HG03439 (cell line): ENCODE results near the gene PITRM1.
"Not testable (repeated sequence)": the region's sequence is repeated elsewhere in the genome, so short reads cannot be mapped to it uniquely, and the experiment has no call there.

Experiments
- ATAC-seq: cut with Tn5 transposase; IDR thresholded peaks from one replicate; pipeline ENCODE4 v1.9.1; 2021; ENCODE audit warnings: mild to moderate bottlenecking, moderate library complexity; ENCODE audit not compliant: unreplicated experiment

Gene PITRM1, protein sequence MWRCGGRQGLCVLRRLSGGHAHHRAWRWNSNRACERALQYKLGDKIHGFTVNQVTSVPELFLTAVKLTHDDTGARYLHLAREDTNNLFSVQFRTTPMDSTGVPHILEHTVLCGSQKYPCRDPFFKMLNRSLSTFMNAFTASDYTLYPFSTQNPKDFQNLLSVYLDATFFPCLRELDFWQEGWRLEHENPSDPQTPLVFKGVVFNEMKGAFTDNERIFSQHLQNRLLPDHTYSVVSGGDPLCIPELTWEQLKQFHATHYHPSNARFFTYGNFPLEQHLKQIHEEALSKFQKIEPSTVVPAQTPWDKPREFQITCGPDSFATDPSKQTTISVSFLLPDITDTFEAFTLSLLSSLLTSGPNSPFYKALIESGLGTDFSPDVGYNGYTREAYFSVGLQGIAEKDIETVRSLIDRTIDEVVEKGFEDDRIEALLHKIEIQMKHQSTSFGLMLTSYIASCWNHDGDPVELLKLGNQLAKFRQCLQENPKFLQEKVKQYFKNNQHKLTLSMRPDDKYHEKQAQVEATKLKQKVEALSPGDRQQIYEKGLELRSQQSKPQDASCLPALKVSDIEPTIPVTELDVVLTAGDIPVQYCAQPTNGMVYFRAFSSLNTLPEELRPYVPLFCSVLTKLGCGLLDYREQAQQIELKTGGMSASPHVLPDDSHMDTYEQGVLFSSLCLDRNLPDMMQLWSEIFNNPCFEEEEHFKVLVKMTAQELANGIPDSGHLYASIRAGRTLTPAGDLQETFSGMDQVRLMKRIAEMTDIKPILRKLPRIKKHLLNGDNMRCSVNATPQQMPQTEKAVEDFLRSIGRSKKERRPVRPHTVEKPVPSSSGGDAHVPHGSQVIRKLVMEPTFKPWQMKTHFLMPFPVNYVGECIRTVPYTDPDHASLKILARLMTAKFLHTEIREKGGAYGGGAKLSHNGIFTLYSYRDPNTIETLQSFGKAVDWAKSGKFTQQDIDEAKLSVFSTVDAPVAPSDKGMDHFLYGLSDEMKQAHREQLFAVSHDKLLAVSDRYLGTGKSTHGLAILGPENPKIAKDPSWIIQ

GRCh38 chr10:3172446-3173170 lies at the start of gene PITRM1:
Gene PITRM1, minus strand, starts transcription at chr10:3172782. Its CDS starts 10 bp downstream, at chr10:3172772.
- ATAC-seq, result peak; percentile 95

DNA sequence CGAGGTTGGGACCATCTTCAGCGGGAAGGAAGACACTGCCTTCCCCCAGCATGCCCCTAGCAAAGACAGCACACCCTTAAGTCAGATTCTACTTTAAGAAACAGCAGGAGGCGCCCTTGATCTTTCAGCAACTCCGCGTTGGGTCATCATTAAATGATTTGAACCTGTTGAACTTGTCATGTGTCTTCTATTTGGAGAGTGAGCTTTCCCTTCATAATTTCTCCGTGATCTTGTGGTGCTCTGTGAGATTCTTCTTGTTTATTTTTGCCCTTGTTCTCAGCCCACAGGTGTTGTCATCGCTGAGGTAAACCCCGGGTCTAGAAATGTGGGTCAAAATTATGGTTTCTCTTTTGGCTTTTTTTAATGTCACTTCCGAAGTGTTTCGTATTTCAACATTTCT lies 49.5 kb upstream of the PITRM1 start:
- no peak for ATAC-seq

GRCh38 chr10:3221601-3222000 lies 49.0 kb upstream of the PITRM1 start:
- not testable (repeated sequence) for ATAC-seq

- no peak for ATAC-seq
Observed at GRCh38 chr10:3220853-3221252, 48.3 kb upstream of the PITRM1 start.

GRCh38 chr10:3219021-3219628 lies 46.5 kb upstream of the PITRM1 start:
- not testable (repeated sequence) for ATAC-seq

DNA sequence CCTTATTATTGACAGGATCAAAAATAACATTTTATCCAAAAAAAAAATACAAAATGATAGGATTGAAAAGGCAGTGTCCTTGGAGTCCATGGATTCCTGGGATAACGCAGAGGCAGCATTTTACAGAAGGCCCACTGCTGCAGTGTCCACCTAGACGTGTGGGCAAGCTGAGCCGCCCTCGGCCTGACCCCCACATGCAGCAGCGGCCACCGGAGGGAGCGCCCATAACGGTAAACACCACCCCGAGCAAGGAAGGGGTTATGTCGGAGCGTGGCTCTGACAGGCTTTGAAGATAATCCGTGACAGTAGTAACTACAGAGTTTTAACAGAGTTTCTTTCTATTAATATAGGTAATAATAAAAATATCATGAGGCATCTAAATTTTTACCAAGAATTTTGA lies 45.3 kb upstream of the PITRM1 start:
- no peak for ATAC-seq

DNA sequence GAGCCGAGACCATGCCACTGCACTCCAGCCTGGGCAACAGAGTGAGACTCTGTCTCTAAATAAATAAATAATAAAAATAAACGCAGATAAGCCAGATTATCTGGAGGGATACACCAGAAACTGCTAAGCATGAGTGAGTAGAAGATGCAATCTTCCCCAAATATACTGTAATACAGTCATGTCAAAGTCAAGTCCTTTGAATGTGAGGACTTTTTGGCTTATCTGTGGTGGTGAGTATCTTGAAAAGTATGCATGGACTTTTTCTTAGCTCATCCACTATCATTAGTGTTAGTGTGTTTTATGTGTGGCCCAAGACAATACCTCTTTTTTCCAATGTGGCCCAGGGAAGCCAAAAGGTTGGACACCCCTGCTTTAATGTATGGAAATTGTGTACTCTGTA lies 44.7 kb upstream of the PITRM1 start:
- no peak for ATAC-seq

GRCh38 chr10:3215153-3215775 lies 42.7 kb upstream of the PITRM1 start:
- no peak for ATAC-seq

GRCh38 chr10:3213758-3214515 lies 41.4 kb upstream of the PITRM1 start:
- no peak for ATAC-seq

- ATAC-seq, result no peak
Observed at GRCh38 chr10:3213208-3213607, 40.6 kb upstream of the PITRM1 start.

DNA sequence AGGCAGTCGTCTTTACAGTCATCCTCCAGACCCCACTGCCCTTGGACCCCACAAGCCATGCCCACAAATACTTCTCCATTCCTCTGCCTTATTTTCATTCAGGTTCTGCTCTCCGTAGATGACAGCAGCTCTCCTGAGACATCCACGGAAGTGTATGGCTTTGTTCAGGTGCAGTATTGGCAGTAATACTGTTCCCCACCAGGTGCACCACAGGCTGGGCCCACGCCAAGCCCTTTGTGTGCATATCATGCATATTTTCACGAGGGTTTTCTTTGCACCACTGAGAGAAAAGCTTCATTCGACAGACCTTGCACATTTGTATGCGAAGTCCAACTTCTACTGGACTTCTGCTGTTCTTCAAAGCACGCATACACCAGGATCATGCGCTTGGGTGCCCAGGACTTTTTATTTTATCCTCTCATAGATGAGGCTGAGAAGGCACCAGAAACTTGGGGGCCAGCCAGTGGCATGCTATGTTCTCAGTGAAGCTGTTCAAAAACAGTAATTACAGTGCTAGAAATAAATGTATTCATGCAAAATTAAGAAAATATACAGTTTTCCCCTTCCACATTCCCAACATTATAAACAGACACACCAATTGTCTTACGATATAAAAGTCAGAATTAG lies 37.8 kb upstream of the PITRM1 start:
- no peak for ATAC-seq

DNA sequence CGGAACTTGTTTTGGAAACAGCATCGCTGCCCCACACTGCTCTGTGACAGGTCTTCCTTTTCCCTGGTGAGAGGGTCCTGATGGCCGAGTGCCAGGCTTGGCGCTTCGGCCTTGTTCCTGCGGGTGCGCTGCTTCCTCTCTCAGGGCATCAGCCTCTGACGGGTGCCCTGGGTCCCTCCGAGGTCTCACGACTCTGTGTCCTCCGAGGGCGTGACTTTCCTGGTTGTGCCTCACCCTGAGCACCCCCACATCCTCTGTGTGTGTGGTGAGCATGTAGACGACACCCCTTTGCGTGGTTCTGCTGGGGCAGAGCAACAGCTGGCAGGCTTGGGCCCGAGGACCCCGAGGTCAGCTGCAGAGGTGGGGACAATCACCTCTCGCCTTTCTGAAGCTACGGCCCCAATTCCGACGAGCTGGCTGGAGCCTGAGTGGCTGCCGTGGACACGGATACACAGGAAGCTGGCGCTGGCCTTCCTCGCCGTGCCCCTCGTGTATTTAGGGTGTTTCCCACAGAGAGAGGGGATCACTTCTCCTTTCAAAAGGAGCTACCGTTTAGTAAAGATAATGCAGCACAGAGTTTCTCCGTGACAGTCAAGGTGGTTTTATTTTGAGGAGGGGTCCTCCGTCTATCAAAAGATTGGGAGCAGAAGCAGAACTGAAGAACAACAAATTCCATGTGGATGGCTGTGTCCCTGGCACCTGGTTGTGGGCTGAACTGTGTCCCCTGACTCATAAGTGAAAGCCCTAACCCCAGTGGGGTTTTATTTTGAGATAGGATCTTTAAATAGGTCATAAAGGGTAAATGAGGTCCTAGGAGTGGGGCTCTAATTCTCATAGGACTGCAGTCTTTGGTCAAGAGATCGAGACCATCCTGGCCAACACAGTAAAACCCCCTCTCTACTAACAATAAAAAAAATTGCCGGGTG lies 36.2 kb upstream of the PITRM1 start:
- no peak for ATAC-seq

DNA sequence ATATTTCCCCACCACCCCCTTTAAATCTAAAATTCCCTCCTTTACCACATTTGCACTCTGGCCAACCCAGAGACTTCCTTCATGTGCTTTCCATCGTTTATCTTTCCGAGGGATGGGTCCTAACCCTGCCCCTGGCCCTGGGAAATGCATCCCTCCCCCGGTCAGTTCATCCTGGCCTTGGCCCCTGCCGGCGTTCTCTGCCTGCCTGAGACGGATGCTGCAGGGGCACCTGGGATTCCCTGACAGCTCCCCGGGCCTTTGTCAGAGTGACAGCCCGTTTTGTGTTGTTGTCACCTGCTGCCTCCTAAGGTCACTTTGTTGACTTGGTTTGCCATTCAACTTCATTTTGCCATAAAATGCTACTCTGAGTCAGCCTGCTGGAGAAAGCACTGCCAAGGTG lies 34.8 kb upstream of the PITRM1 start:
- no peak for ATAC-seq

GRCh38 chr10:3206511-3207157 lies 34.1 kb upstream of the PITRM1 start:
- ATAC-seq, result no peak

DNA sequence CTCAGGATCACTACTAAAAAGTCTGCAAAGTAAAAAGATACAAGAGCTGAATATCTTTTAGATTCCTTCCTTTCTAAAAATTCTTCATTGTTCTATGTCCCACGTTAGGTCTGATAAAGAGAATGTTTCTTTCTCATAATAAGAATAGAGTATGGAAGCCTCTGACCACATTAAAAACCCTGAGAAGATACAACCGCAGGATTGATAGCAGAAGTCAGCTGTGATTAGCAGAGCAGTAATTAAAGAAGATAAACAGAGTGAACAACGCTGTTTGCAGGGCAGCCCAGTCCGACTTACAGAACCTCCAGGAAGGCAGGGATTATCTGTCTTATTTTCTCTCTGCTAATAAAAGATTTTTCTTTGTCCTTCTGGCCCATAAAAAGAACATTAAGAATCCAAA lies 31.4 kb upstream of the PITRM1 start:
- no peak for ATAC-seq

DNA sequence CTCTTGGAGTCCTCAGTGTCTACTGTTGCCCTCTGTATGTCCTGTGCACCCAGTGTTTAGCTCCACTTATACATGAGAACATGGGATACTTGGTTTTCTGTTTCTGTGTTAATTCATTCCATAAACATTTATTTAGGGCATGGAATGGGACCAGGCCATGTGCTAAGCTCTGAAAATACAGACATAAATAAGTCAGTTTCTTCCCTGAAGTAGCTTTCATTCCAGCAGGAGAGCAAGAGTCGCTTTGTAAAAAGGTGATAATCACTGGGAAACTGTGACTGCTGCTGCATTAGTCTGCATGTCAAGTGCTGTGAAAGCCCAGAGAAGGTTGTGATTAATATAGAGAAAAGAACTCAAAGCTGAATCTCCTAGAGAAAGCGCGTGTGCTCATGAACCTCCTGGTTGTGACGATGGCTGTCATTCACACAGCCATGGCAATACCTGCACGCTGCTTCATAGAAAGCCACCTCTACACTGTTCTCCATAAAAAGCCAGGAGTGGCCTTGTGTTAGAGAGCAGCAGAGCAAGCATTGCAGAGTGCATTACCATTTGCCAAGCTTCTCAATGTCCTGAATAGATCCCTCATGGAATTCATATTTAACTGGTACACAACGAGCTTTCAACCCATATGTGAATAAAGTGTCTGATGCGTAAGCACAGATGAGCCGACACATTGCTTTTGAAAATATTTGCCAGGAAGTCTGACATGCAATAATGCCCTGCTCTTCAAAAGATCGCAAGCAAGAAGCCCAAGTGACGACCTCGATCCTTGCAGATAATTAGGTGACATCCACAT lies 30.6 kb upstream of the PITRM1 start:
- no peak for ATAC-seq

- no peak for ATAC-seq
Observed at GRCh38 chr10:3201796-3202195, 29.2 kb upstream of the PITRM1 start.
